Caki2 (cell line): Measurements from ENCODE around the gene PCDHGA4. TPM values are rescaled to one million over a fixed set of nuclear protein-coding genes. Genes with fewer than 3 reads are reported as not detected.

ENCODE experiments used
- DNase-seq: peaks from one replicate; pipeline ENCODE4 v3.0.0-alpha.2; 2015; ENCODE audit warnings: low read depth
- in situ Hi-C: cut with HindIII; loops from 2 replicates; pipeline ENCODE4 v1.10.0; 2016; ENCODE audit warnings: low sequenced_read_pairs, low pct_unique_long_range_greater_than_20kb, mixed read lengths
- total RNA-seq: library from RNA; depleted of rRNA; stranded (reverse); fragments of >200 nt; shearing (Covaris generic); gene quantifications from 2 replicates; pipeline ENCODE4 v1.2.3, GENCODE V29; 2014; ENCODE audit warnings: low replicate concordance; rRNA removed

PCDHGA4 gene
- total RNA-seq, 1 experiment from 2014 or later = not detected

DNA sequence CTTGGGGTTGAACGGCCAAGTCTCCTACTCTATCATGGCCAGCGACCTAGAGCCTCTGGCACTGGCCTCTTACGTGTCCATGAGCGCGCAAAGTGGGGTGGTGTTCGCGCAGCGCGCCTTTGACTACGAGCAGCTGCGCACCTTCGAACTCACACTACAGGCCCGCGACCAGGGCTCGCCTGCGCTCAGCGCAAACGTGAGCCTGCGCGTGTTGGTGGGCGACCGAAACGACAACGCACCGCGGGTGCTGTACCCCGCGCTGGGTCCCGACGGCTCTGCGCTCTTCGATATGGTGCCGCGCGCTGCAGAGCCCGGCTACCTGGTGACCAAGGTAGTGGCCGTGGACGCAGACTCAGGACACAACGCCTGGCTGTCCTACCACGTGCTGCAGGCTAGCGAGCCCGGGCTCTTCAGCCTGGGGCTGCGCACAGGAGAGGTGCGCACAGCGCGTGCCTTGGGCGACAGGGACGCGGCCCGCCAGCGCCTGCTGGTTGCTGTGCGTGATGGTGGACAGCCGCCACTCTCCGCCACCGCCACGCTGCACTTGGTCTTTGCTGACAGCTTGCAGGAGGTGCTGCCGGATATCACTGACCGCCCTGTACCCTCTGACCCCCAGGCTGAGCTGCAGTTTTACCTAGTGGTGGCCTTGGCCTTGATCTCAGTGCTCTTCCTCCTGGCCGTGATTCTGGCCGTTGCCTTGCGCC lies 44.9 kb downstream of the PCDHGA4 start:
- in situ Hi-C loops = no loop called here
- DNase-seq = no peak

DNA sequence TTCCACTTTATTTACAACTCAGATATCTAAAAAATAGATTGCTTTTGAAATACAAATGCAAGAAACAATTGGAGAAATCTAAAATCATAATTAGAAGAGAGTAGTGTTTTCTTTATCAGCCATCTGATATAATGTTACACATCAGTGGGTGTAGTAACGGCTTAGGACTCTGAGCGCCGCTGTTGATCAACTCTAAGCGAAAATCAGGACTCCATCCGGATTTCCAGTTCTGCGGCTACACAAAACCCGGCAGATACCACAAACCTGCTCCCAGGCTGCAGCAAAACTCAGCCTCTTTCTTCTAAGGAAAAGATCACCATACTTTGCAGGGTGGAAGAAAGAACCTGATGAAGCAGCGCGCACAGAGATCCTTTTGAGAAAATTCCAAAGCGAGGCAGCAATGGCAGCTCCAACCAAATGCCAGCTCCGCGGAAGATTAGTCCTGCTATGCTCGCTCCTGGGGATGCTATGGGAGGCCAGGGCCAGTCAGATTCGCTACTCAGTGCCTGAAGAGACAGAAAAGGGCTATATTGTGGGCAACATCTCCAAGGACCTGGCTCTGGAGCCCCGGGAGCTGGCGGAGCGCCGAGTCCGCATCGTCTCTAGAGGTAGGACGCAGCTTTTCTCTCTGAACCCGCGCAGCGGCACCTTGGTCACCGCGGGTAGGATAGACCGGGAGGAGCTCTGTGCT lies 47.9 kb downstream of the PCDHGA4 start, which contains the start of gene PCDHGA9:
TSS of gene PCDHGA9 (plus strand) at position 226 of the 691 bp plus-strand sequence. CDS start at position 401, 175 bp downstream.
- in situ Hi-C loops = no loop called here

DNA sequence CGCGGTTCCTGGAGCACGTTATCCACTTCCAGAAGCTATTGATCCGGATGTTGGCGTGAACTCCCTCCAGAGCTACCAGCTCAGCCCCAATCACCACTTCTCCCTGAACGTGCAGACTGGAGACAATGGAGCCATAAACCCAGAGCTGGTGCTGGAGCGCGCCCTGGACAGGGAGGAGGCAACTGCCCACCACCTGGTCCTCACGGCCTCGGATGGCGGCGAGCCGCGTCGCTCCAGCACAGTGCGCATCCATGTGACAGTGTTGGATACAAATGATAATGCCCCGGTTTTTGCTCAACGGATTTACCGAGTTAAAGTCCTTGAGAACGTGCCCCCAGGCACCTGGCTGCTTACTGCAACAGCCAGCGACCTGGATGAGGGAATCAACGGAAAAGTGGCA lies 48.6 kb downstream of the PCDHGA4 start:
- DNase-seq = no peak
- in situ Hi-C loops = no loop called here

More for the DNA sequence above, 47.9 kb downstream of the PCDHGA4 start, which contains the start of gene PCDHGA9:
- no peak for DNase-seq

Other genes starting within 250 kb of the PCDHGA4 start
- not detected in 2 replicates for gene PCDHB4, start 233.2 kb upstream of the PCDHGA4 start, total RNA-seq
- gene PCDHB5, start 219.8 kb upstream of the PCDHGA4 start, total RNA-seq = 13.9 and 17.1 TPM in 2 replicates
- gene PCDHB6, start 205.0 kb upstream of the PCDHGA4 start, total RNA-seq = not detected in 2 replicates
- gene PCDHB7, start 182.4 kb upstream of the PCDHGA4 start, total RNA-seq = 0.90 and 1.2 TPM in 2 replicates
- gene PCDHB8, start 177.2 kb upstream of the PCDHGA4 start, total RNA-seq = not detected in 2 replicates
- 3.1 and 4.1 TPM in 2 replicates for gene PCDHB16, start 172.6 kb upstream of the PCDHGA4 start, total RNA-seq
- gene PCDHB9, start 167.9 kb upstream of the PCDHGA4 start, total RNA-seq = 1.1 and 1.6 TPM in 2 replicates
- gene PCDHB10, start 162.7 kb upstream of the PCDHGA4 start, total RNA-seq = 0.41 and 1.2 TPM in 2 replicates
- gene PCDHB11, start 155.4 kb upstream of the PCDHGA4 start, total RNA-seq = 0.61 TPM in 1 of 2 replicates, not detected in the other
- gene PCDHB12, start 146.3 kb upstream of the PCDHGA4 start, total RNA-seq = 0.35 TPM in 1 of 2 replicates, not detected in the other
- 0.44 and 0.93 TPM in 2 replicates for gene PCDHB13, start 141.1 kb upstream of the PCDHGA4 start, total RNA-seq
- gene PCDHB14, start 131.7 kb upstream of the PCDHGA4 start, total RNA-seq = 0.29 and 7.7 TPM in 2 replicates
- not detected in 2 replicates for gene PCDHB15, start 109.6 kb upstream of the PCDHGA4 start, total RNA-seq
- gene SLC25A2, start 51.0 kb upstream of the PCDHGA4 start, total RNA-seq = not detected in 2 replicates
- 103 and 109 TPM in 2 replicates for gene TAF7, start 34.2 kb upstream of the PCDHGA4 start, total RNA-seq
- 0.07 TPM in 1 of 2 replicates, not detected in the other for gene PCDHGA1, start 24.5 kb upstream of the PCDHGA4 start, total RNA-seq
- gene PCDHGA2, start 16.3 kb upstream of the PCDHGA4 start, total RNA-seq = not detected in 2 replicates
- gene PCDHGA3, start 11.2 kb upstream of the PCDHGA4 start, total RNA-seq = not detected in 2 replicates
- gene PCDHGB1, start 4.9 kb upstream of the PCDHGA4 start, total RNA-seq = 0.06 TPM in 1 of 2 replicates, not detected in the other
- gene PCDHGB2, start 5.0 kb downstream of the PCDHGA4 start, total RNA-seq = 0.34 TPM in 1 of 2 replicates, not detected in the other
- gene PCDHGA5, start 9.1 kb downstream of the PCDHGA4 start, total RNA-seq = 0.24 TPM in 1 of 2 replicates, not detected in the other
- gene PCDHGB3, start 15.2 kb downstream of the PCDHGA4 start, total RNA-seq = not detected in 2 replicates
- gene PCDHGA6, start 18.9 kb downstream of the PCDHGA4 start, total RNA-seq = 1.6 TPM in 1 of 2 replicates, not detected in the other
- gene PCDHGA7, start 27.7 kb downstream of the PCDHGA4 start, total RNA-seq = not detected in 2 replicates
- not detected in 2 replicates for gene PCDHGB4, start 32.7 kb downstream of the PCDHGA4 start, total RNA-seq
- gene PCDHGA8, start 37.6 kb downstream of the PCDHGA4 start, total RNA-seq = not detected in 2 replicates
- gene PCDHGB5, start 42.9 kb downstream of the PCDHGA4 start, total RNA-seq = not detected in 2 replicates
- gene PCDHGA9, start 47.8 kb downstream of the PCDHGA4 start, total RNA-seq = not detected in 2 replicates
- 0.75 and 1.3 TPM in 2 replicates for gene PCDHGB6, start 53.0 kb downstream of the PCDHGA4 start, total RNA-seq
- gene PCDHGA10, start 58.0 kb downstream of the PCDHGA4 start, total RNA-seq = 0.14 TPM in 1 of 2 replicates, not detected in the other
- 0.03 and 0.64 TPM in 2 replicates for gene PCDHGB7, start 62.7 kb downstream of the PCDHGA4 start, total RNA-seq
- not detected in 2 replicates for gene PCDHGA11, start 66.0 kb downstream of the PCDHGA4 start, total RNA-seq
- gene PCDHGA12, start 75.5 kb downstream of the PCDHGA4 start, total RNA-seq = not detected in 2 replicates
- gene PCDHGC3, start 120.9 kb downstream of the PCDHGA4 start, total RNA-seq = 15.4 and 27.2 TPM in 2 replicates
- gene PCDHGC4, start 130.0 kb downstream of the PCDHGA4 start, total RNA-seq = not detected in 2 replicates
- not detected in 2 replicates for gene PCDHGC5, start 134.1 kb downstream of the PCDHGA4 start, total RNA-seq